ENCODE results near the gene COMMD3. TPM values are rescaled to one million over a fixed set of nuclear protein-coding genes. Genes with fewer than 3 reads are reported as not detected.

The COMMD3 gene
- total RNA-seq, 4 donors from 2014 or later, result 17.2 to 28.2 (median 23.8) TPM

DNA sequence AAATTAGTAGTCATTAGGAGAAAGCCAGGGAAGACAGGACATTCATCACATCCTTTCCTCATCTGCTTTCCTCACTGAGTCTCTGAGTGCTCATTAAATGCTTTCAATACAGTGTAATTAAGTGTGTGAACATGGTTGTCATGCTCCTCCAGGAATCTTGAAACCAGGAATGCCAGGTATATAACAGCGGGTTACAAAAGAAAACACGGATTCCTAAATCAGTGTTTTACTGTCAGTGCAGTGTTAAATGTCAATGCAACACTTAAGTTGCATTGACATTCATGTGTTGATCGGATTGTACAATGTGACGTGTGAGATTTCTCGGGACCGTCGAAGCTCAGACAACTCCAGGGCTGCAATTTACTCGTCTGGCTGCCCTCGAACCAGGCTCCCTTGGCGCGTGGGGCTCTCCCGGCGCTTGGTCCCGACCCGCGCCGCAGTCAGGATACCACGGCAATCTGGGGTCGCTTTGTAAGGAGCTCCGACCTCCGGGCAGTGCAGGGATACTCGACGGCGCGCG, 28.7 kb downstream of the COMMD3 start:
- no peak overlapping the region for H3K27ac ChIP-seq
- peak overlapping the region in 2 of 4 donors; percentile 0 to 29 for H3K4me3 ChIP-seq
- H3K9me3 ChIP-seq, result no peaks in the 10 kb centered on the region
- peaks cover 0 to 19% (median 6%) of the 10 kb centered on the region in 4 donors for H3K4me1 ChIP-seq
- 6 to 14% methylated on average over 12 to 26 of the region's 26 CpGs for WGBS, 2 donors
- no peak for TF ChIP-seq POLR2A (IDR thresholded peaks at IDR 0.05)
- TF ChIP-seq EP300 (IDR thresholded peaks at IDR 0.05), result no peak
- TF ChIP-seq, protein P1, sequence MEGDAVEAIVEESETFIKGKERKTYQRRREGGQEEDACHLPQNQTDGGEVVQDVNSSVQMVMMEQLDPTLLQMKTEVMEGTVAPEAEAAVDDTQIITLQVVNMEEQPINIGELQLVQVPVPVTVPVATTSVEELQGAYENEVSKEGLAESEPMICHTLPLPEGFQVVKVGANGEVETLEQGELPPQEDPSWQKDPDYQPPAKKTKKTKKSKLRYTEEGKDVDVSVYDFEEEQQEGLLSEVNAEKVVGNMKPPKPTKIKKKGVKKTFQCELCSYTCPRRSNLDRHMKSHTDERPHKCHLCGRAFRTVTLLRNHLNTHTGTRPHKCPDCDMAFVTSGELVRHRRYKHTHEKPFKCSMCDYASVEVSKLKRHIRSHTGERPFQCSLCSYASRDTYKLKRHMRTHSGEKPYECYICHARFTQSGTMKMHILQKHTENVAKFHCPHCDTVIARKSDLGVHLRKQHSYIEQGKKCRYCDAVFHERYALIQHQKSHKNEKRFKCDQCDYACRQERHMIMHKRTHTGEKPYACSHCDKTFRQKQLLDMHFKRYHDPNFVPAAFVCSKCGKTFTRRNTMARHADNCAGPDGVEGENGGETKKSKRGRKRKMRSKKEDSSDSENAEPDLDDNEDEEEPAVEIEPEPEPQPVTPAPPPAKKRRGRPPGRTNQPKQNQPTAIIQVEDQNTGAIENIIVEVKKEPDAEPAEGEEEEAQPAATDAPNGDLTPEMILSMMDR (IDR thresholded peaks at IDR 0.05), result no peak
- H3K27me3 ChIP-seq, result peaks cover 11 to 63% of the 10 kb centered on the region in 2 donors
- H3K36me3 ChIP-seq, result no peaks in the 10 kb centered on the region
- no peak for DNase-seq (ENCODE audit: low spot score in 2 of 2)

DNA sequence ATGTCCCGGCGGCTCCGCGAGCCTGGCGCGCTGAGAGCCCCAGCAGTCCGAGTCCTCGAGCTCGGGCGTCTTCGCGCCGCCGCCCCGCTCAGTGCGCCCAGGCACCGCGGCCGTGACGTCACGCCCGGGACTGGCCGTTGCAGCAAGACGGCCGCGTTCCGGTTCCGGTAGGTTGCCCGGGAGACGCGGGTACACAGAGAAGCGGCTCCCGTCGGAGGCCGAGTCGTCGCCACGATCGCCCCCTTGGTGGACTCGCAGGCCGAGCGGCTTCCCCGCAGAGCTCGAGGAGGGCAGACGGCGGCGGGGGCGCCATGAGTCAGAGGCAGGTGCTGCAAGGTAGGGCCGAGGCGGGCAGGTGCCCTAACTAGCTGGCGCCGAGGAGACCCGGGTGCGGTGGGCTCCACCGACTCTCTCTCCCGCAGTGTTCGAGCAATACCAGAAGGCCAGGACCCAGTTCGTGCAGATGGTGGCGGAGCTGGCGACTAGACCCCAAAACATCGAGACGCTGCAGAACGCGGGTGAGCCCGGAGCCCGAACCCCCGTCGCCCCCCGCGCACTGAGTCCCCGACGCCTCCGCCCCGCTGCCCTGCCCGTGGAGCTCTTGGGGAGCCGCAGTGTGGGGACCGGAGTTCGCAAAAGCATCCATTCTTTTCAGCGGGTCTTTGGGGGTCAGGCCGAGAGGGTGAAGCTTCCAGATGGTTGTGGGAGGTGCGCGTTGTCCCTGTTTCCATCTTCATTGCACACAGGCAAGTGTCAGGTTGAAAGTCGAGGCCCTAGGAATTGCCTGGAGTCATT, 29.3 kb downstream of the COMMD3 start, which contains the start of gene SPAG6:
SPAG6 (plus strand) TSS at position 196 of the 795 bp plus-strand sequence; CDS start at position 312, 116 bp downstream.
- TF ChIP-seq, protein P1 (IDR thresholded peaks at IDR 0.05), result no peak
- TF ChIP-seq POLR2A (IDR thresholded peaks at IDR 0.05) (no peak), EP300 (IDR thresholded peaks at IDR 0.05) (no peak)

DNA sequence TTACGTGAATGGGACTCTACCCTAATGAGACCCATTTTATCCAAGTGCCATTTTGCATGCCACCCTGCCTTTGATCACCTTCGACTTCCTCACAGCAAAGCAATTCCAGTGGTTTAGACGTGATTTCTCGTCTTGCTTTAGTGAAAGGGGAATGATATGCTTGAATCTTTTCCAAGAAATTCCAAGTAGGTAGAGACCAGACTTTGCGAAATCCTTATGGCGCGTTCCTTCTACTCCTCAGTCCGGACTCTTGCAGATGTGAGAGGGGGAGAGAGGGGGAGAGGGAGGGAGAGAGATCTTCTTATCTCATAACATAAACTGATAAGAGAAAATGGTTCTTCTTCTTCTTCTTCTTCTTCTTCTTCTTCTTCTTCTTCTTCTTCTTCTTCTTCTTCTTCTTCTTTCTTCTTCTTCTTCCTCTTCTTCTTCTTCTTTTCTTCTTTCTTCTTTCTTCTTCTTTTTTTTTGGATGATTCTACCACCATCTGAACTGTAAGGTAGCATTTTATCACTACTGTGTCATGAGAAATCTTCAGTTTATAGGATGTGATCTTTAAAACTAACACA, 30.0 kb downstream of the COMMD3 start:
- H3K27me3 ChIP-seq, result peaks cover 11 to 63% of the 10 kb centered on the region in 2 donors
- 25 to 37% methylated on average over 8 of the region's 8 CpGs for WGBS, 2 donors

More for the DNA sequence above, 29.3 kb downstream of the COMMD3 start, which contains the start of gene SPAG6:
- H3K36me3 ChIP-seq, result no peaks in the 10 kb centered on the region
- WGBS, 2 donors, result 6% methylated on average over 28 to 62 of the region's 83 CpGs
- DNase-seq (ENCODE audit: low spot score in 2 of 2), result no peak
- H3K27ac ChIP-seq, result no peak within 1 kb of the TSS
- H3K4me3 ChIP-seq, result peak within 1 kb of the TSS in 2 of 4 donors; percentile 0 to 29
- peaks cover 11 to 63% of the 10 kb centered on the region in 2 donors for H3K27me3 ChIP-seq
- no peaks in the 10 kb centered on the region for H3K9me3 ChIP-seq
- peaks cover 0 to 17% (median 4%) of the 10 kb centered on the region in 4 donors for H3K4me1 ChIP-seq

DNA sequence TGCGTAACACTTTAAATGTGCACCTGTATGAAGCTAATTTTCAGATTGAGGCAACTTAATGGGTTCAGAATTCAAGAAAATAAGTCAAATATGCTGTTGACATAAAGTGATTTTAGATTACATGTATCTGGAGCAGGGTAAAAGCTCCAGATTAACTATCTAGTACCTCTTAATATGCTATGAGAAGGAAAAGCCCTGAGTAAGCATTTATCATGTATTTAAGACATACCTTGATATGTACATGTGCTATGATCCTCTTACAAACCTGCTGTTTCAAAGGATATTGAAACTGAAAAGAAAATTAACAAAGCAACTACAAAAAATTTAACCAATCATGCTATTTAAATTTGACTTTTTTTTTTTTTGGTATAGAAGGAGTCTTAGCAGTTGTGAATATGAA, 33.6 kb downstream of the COMMD3 start:
- Histone ChIP-seq H3K27ac (no peak overlapping the region), H3K36me3 (no peaks in the 10 kb centered on the region), H3K9me3 (no peaks in the 10 kb centered on the region), H3K4me1 (peaks cover 0 to 8% (median 0%) of the 10 kb centered on the region in 4 donors), H3K4me3 (no peak overlapping the region), H3K27me3 (peaks cover 0 to 30% of the 10 kb centered on the region in 2 donors)
- TF ChIP-seq POLR2A (IDR thresholded peaks at IDR 0.05) (no peak), EP300 (IDR thresholded peaks at IDR 0.05) (no peak)
- TF ChIP-seq, protein P1 (IDR thresholded peaks at IDR 0.05), result no peak
- WGBS, 2 donors, result 91 to 94% methylated on average over 1 of the region's 1 CpG
- no peak for DNase-seq (ENCODE audit: low spot score in 2 of 2)

More for the DNA sequence above, 30.0 kb downstream of the COMMD3 start:
- TF ChIP-seq POLR2A (IDR thresholded peaks at IDR 0.05), result no peak
- TF ChIP-seq, protein P1 (IDR thresholded peaks at IDR 0.05), result no peak
- TF ChIP-seq EP300 (IDR thresholded peaks at IDR 0.05), result no peak
- no peaks in the 10 kb centered on the region for H3K36me3 ChIP-seq
- H3K4me1 ChIP-seq, result peaks cover 0 to 15% (median 3%) of the 10 kb centered on the region in 4 donors
- DNase-seq (ENCODE audit: low spot score in 2 of 2), result no peak
- no peak overlapping the region for H3K4me3 ChIP-seq
- no peak overlapping the region for H3K27ac ChIP-seq
- no peaks in the 10 kb centered on the region for H3K9me3 ChIP-seq
